ENCODE data around the gene GPSM1. TPM values are rescaled to one million over a fixed set of nuclear protein-coding genes. Genes with fewer than 3 reads are reported as not detected.

Gene GPSM1
- total RNA-seq, 1 experiment from 2014 or later, result 26.4 TPM

Other genes starting within 250 kb of the GPSM1 start
- gene NACC2, start 232.2 kb upstream of the GPSM1 start, total RNA-seq (2021; ENCODE audit: unreplicated experiment), result 27.8 TPM
- 37.5 TPM for gene TMEM250, start 208.7 kb upstream of the GPSM1 start, total RNA-seq (2021; ENCODE audit: unreplicated experiment)
- gene LHX3, start 122.4 kb upstream of the GPSM1 start, total RNA-seq (2021; ENCODE audit: unreplicated experiment), result not detected
- 34.6 TPM for gene QSOX2, start 81.7 kb upstream of the GPSM1 start, total RNA-seq (2021; ENCODE audit: unreplicated experiment)
- 4.6 TPM for gene CCDC187, start 23.4 kb upstream of the GPSM1 start, total RNA-seq (2021; ENCODE audit: unreplicated experiment)
- gene DNLZ, start 36.2 kb downstream of the GPSM1 start, total RNA-seq (2021; ENCODE audit: unreplicated experiment), result 21.9 TPM
- gene CARD9, start 46.1 kb downstream of the GPSM1 start, total RNA-seq (2021; ENCODE audit: unreplicated experiment), result 1.2 TPM
- gene SNAPC4, start 72.6 kb downstream of the GPSM1 start, total RNA-seq (2021; ENCODE audit: unreplicated experiment), result 20.4 TPM
- 119 TPM for gene ENTR1, start 83.1 kb downstream of the GPSM1 start, total RNA-seq (2021; ENCODE audit: unreplicated experiment)
- 116 TPM for gene PMPCA, start 83.1 kb downstream of the GPSM1 start, total RNA-seq (2021; ENCODE audit: unreplicated experiment)
- gene INPP5E, start 112.3 kb downstream of the GPSM1 start, total RNA-seq (2021; ENCODE audit: unreplicated experiment), result 23.8 TPM
- gene SEC16A, start 155.5 kb downstream of the GPSM1 start, total RNA-seq (2021; ENCODE audit: unreplicated experiment), result 49.8 TPM
- 36.2 TPM for gene NOTCH1, start 218.5 kb downstream of the GPSM1 start, total RNA-seq (2021; ENCODE audit: unreplicated experiment)

All from HCT116 (cell line).